Breast epithelium (tissue), 3 donors: Measurements from ENCODE around the gene NUMB.

Source experiments
- CTCF ChIP-seq, 3 donors: fragments of 450-650 bp; IDR thresholded peaks; one replicate each; pipeline ENCODE4 v1.5.1; 2016 to 2017; ENCODE audit warnings: antibody characterized with exemption in 3 of 3, mild to moderate bottlenecking in 3 of 3, moderate library complexity in 3 of 3
- POLR2A ChIP-seq: fragments of 450-650 bp; IDR thresholded peaks from one replicate; pipeline ENCODE4 v1.6.1; 2016; ENCODE audit warnings: antibody characterized with exemption, mild to moderate bottlenecking, moderate library complexity
- POLR2AphosphoS5 ChIP-seq, 3 donors: sonication (generic); formaldehyde crosslinking; IDR thresholded peaks; one replicate each; pipeline ENCODE4 v1.6.1; 2017; ENCODE audit warnings: antibody characterized with exemption in 3 of 3

- no peak for TF ChIP-seq POLR2A
- no peak for TF ChIP-seq CTCF (IDR thresholded peaks at IDR 0.05)
- TF ChIP-seq POLR2AphosphoS5 (IDR thresholded peaks at IDR 0.05): no peak
Measured at GRCh38 chr14:73245480-73246325, 212.6 kb downstream of the NUMB start.
